IMR-90 (cell line): Measurements from ENCODE around the gene MNAT1. TPM values are rescaled to one million over a fixed set of nuclear protein-coding genes. Genes with fewer than 3 reads are reported as not detected.

ENCODE experiments used
- ATAC-seq: fragments of 200-7000 bp; cut with Tn5 transposase; 2 replicates; pipeline ENCODE4 v1.9.1; 2020; ENCODE audit warnings: low read depth, mild to moderate bottlenecking, moderate library complexity
- BruUV-seq: library from RNA; stranded (reverse); fragments of 400-500 nt; replicated peaks from 2 replicates; lab custom pipeline; 2021; lab: Mats Ljungman, UMichigan
- CTCF ChIA-PET: fragments of 300-600 bp; formaldehyde crosslinking; extraction: SDS; loops from one replicate; lab custom pipeline; 2021; ENCODE audit warnings: antibody characterized with exemption; lab: Yijun Ruan, JAX
- POLR2A ChIA-PET: fragments of 300-600 bp; sonication (Branson Sonifier 250); formaldehyde crosslinking; loops from one replicate; lab custom pipeline; 2022; ENCODE audit warnings: antibody characterized with exemption; ENCODE audit not compliant: unreplicated experiment; lab: Charles Lee
- DNase-seq: peaks from one replicate; pipeline ENCODE4 v3.0.0; 2013
- H2AFZ ChIP-seq: replicated peaks from 2 replicates; pipeline ENCODE3; 2013; ENCODE audit warnings: low read length, mild to moderate bottlenecking; ENCODE audit not compliant: poor library complexity
- H2AK5ac ChIP-seq: 2 replicates; pipeline ENCODE4 v1.6.1; 2013; ENCODE audit warnings: low read depth, low read length, inconsistent platforms
- H2AK9ac ChIP-seq: replicated peaks from 2 replicates; pipeline ENCODE3; 2013; ENCODE audit warnings: mild to moderate bottlenecking, low read depth, low read length, moderate library complexity; ENCODE audit not compliant: poor library complexity
- H2BK120ac ChIP-seq: 2 replicates; pipeline ENCODE4 v1.6.1; 2013; ENCODE audit warnings: low read depth, low read length, inconsistent platforms
- H2BK15ac ChIP-seq: 3 replicates; pipeline ENCODE4 v1.6.1; 2013; ENCODE audit warnings: low read depth, low read length, inconsistent platforms
- H2BK20ac ChIP-seq: 2 replicates; pipeline ENCODE4 v1.6.1; 2013; ENCODE audit warnings: low read depth, mild to moderate bottlenecking, inconsistent platforms, low read length, moderate library complexity
- H2BK5ac ChIP-seq: 2 replicates; pipeline ENCODE4 v1.6.1; 2013; ENCODE audit warnings: mild to moderate bottlenecking, low read depth, low read length, inconsistent platforms; ENCODE audit not compliant: poor library complexity, severe bottlenecking
- H3K14ac ChIP-seq: replicated peaks from 2 replicates; pipeline ENCODE4 v1.6.1; 2013; ENCODE audit warnings: low read depth, low read length, inconsistent platforms
- H3K18ac ChIP-seq: 2 replicates; pipeline ENCODE4 v1.6.1; 2013; ENCODE audit warnings: low read depth, low read length, control low read depth
- H3K23ac ChIP-seq: 2 replicates; pipeline ENCODE4 v1.6.1; 2013; ENCODE audit warnings: low read depth, low read length, inconsistent platforms
- H3K27ac ChIP-seq: 2 replicates; pipeline ENCODE4 v1.5.1; 2013; ENCODE audit warnings: mild to moderate bottlenecking, control low read depth, low read length; ENCODE audit not compliant: insufficient read depth
- H3K27me3 ChIP-seq: 2 replicates; pipeline ENCODE4 v1.6.1; 2013; ENCODE audit warnings: low read length; ENCODE audit not compliant: control insufficient read depth, insufficient read depth
- H3K36me3 ChIP-seq: 2 replicates; pipeline ENCODE4 v1.6.1; 2013; ENCODE audit warnings: low read length, mixed read lengths; ENCODE audit not compliant: control insufficient read depth, insufficient read depth
- H3K4ac ChIP-seq: 2 replicates; pipeline ENCODE4 v1.6.1; 2013; ENCODE audit warnings: low read depth, low read length, inconsistent platforms
- H3K4me1 ChIP-seq: 2 replicates; pipeline ENCODE4 v1.6.1; 2013; ENCODE audit warnings: low read length, mixed read lengths; ENCODE audit not compliant: control insufficient read depth, insufficient read depth
- H3K4me2 ChIP-seq: 2 replicates; pipeline ENCODE4 v1.6.1; 2013; ENCODE audit warnings: low read depth, mild to moderate bottlenecking, control low read depth, low read length, moderate library complexity
- H3K4me3 ChIP-seq: 2 replicates; pipeline ENCODE4 v1.5.1; 2013; ENCODE audit warnings: low read depth, mild to moderate bottlenecking, control low read depth, low read length, moderate library complexity; ENCODE audit not compliant: insufficient read depth
- H3K56ac ChIP-seq: 2 replicates; pipeline ENCODE4 v1.6.1; 2013; ENCODE audit warnings: low read length, inconsistent platforms; ENCODE audit not compliant: insufficient read depth; ENCODE audit errors: extremely low read depth
- H3K79me1 ChIP-seq, 2 experiments: 2 replicates each; pipeline ENCODE4 v1.6.1; 2013; ENCODE audit warnings: low read length in 2 of 2, inconsistent platforms in 1 of 2, low read depth in 1 of 2
- H3K9ac ChIP-seq: 2 replicates; pipeline ENCODE4 v1.6.1; 2013; ENCODE audit warnings: low read depth, low read length, control low read depth
- H3K9me1 ChIP-seq: 2 replicates; pipeline ENCODE4 v1.6.1; 2013; ENCODE audit warnings: low read length, inconsistent platforms; ENCODE audit not compliant: insufficient read depth
- H3K9me3 ChIP-seq: 2 replicates; pipeline ENCODE4 v1.6.1; 2013; ENCODE audit warnings: low read length; ENCODE audit not compliant: control insufficient read depth, insufficient read depth
- H4K20me1 ChIP-seq: 2 replicates; pipeline ENCODE4 v1.6.1; 2013; ENCODE audit warnings: low read length, inconsistent platforms; ENCODE audit not compliant: insufficient read depth
- H4K5ac ChIP-seq: 2 replicates; pipeline ENCODE4 v1.6.1; 2013; ENCODE audit warnings: mild to moderate bottlenecking, low read depth, low read length, control low read depth
- H4K8ac ChIP-seq, 2 experiments: 2 replicates each; pipeline ENCODE4 v1.6.1; 2013; ENCODE audit warnings: low read depth in 2 of 2, low read length in 2 of 2, control low read depth in 1 of 2, inconsistent platforms in 1 of 2
- H4K91ac ChIP-seq: 2 replicates; pipeline ENCODE4 v1.6.1; 2013; ENCODE audit warnings: low read depth, low read length, inconsistent platforms; ENCODE audit not compliant: insufficient read depth
- BHLHE40 ChIP-seq: fragments of 150-350 bp; IDR thresholded peaks from 2 replicates; pipeline ENCODE4 v1.6.1; 2016; ENCODE audit warnings: mild to moderate bottlenecking, low read depth, low read length
- CEBPB ChIP-seq: IDR thresholded peaks from 2 replicates; pipeline ENCODE4 v1.6.1; 2012; ENCODE audit warnings: low read depth, low read length, improper control_type of control experiment
- FOS ChIP-seq: fragments of 150-350 bp; IDR thresholded peaks from 2 replicates; pipeline ENCODE4 v1.6.1; 2016; ENCODE audit warnings: low read depth, low read length
- MAFK ChIP-seq: IDR thresholded peaks from 2 replicates; pipeline ENCODE4 v1.6.1; 2012; ENCODE audit warnings: low read depth, low read length, improper control_type of control experiment
- MAZ ChIP-seq: IDR thresholded peaks from 2 replicates; pipeline ENCODE4 v1.6.1; 2012; ENCODE audit warnings: low read depth, mild to moderate bottlenecking, low read length, improper control_type of control experiment, moderate library complexity, borderline replicate concordance
- MXI1 ChIP-seq: IDR thresholded peaks from 2 replicates; pipeline ENCODE4 v1.6.1; 2012; ENCODE audit warnings: low read depth, mild to moderate bottlenecking, low read length, moderate library complexity, borderline replicate concordance
- NFE2L2 ChIP-seq: fragments of 150-350 bp; IDR thresholded peaks from 2 replicates; pipeline ENCODE4 v1.6.1; 2016; ENCODE audit warnings: low read depth, mild to moderate bottlenecking, low read length
- POLR2A ChIP-seq: IDR thresholded peaks from 2 replicates; pipeline ENCODE4 v1.6.1; 2012; ENCODE audit warnings: mild to moderate bottlenecking, low read depth, low read length
- RAD21 ChIP-seq: IDR thresholded peaks from 2 replicates; pipeline ENCODE4 v1.6.1; 2012; ENCODE audit warnings: low read length, improper control_type of control experiment
- RFX5 ChIP-seq: IDR thresholded peaks from 2 replicates; pipeline ENCODE4 v1.8.0; 2012; ENCODE audit warnings: low read depth, mild to moderate bottlenecking, low read length, moderate library complexity
- SMC3 ChIP-seq: fragments of 150-350 bp; IDR thresholded peaks from 2 replicates; pipeline ENCODE4 v1.6.1; 2016; ENCODE audit warnings: low read depth, mild to moderate bottlenecking, antibody characterized with exemption, low read length, moderate library complexity
- WGBS, 2 experiments: methylation state at CpG; one replicate each; pipeline versions ENCODE4 v1.1.5 to v1.1.7; 2013; ENCODE audit warnings: missing lambda C conversion rate in 2 of 2; ENCODE audit not compliant: insufficient read length in 1 of 2; ENCODE audit errors: extremely low coverage in 2 of 2; 5-methylcytosine and 5-hydroxymethylcytosine counted together
- dilution Hi-C: fragments of 300-500 bp; cut with HindIII; formaldehyde crosslinking; loops from one replicate; pipeline ENCODE4 v1.14.3; 2018; ENCODE audit warnings: low sequenced_read_pairs; ENCODE audit not compliant: unreplicated experiment
- in situ Hi-C: fragments of 300-500 bp; cut with MboI; formaldehyde crosslinking; loops from 3 replicates; pipeline ENCODE4 v1.14.3; 2019; ENCODE audit warnings: low sequenced_read_pairs, inconsistent platforms, mixed read lengths
- intact Hi-C: fragments of 100-400 bp; cut with micrococcal nuclease; formaldehyde crosslinking; loops from 2 replicates; pipeline ENCODE4 v1.10.0; 2022
- polyA plus RNA-seq, 3 experiments: library from polyadenylated mRNA; depleted of rRNA; stranded (reverse); fragments of >200 nt; gene quantifications; 2 replicates each; pipeline ENCODE4 v1.2.3, GENCODE V29; 2012; ENCODE audit warnings: low replicate concordance in 1 of 3
- total RNA-seq: library from RNA; depleted of rRNA; stranded (reverse); fragments of >200 nt; gene quantifications from 2 replicates; pipeline ENCODE4 v1.2.3, GENCODE V29; 2012
- TF ChIP-seq, protein P1 (sequence below): fragments of 150-350 bp; IDR thresholded peaks from 2 replicates; pipeline ENCODE4 v1.6.1; 2017; ENCODE audit warnings: mild to moderate bottlenecking, antibody characterized with exemption, low read length, low read depth

Gene MNAT1
- total and polyA plus RNA-seq, 2 of the 4 experiments (the other 2 are of a cell fraction) = 48.2 to 53.0 TPM

DNA sequence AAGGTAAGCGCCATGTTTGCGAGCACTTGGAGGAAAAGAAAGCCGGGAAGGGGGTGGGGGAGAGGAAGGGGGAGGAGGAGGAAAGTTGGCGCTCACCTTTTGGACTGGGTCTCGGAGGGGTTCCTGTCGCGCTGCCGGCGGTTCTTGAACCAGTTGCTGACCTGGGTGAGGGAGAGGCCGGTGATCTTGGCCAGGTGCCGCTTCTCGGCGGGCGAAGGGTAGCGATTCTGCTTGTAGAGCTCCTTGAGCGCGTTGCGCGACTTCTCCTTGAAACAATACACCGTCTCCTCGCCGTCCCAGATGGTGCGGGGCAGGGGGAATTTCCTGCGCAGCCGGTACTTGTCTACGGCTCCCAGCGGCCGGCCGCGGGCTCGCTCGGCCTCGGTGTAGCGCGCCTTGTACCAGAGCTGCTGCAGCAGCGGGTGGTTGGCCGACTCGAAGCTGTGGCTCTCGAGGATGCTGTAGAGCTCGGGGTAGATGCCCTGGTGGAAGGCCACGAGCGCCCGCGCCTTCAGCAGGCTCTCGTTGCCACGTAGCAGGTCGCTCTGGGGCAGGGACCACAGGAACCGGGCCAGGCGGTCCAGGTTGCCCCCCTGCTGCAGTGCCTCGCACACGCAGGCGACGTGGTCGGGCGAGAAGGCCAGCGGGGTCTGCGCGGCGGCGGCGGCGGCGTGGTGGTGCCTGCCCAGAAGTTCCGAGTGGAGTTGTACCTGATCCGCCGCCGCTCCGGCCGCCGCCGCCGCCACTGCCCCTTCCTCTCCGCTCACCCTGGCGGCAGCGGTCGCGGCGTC lies 11.2 kb upstream of the MNAT1 start:
- Histone ChIP-seq H3K79me1 (peaks cover 17 to 37% of the 10 kb centered on the region in 2 experiments; a peak in 3 of 4 replicates), H4K20me1 (peaks cover 35% of the 10 kb centered on the region; the same call in 1 of the 2 replicates), H2BK20ac (no peak overlapping the region), H3K18ac (peak overlapping the region; percentile 98), H3K27ac (peak overlapping the region; percentile 78), H3K27me3 (no peaks in the 10 kb centered on the region), H3K36me3 (peaks cover 13% of the 10 kb centered on the region), H3K9me1 (peaks cover 9% of the 10 kb centered on the region), H2AK9ac (peak overlapping the region; percentile 97), H3K4me1 (peaks cover 10% of the 10 kb centered on the region), H4K5ac (peak overlapping the region; percentile 93), H4K91ac (peak overlapping the region; percentile 85), H4K8ac (peak overlapping the region; percentile 21 to 86; a peak in 2 of 4 replicates), H3K9ac (peak overlapping the region; percentile 80), H2BK15ac (no peak overlapping the region), H2BK120ac (peak overlapping the region; percentile 63), H2AFZ (peak overlapping the region; percentile 90), H3K4me2 (peak overlapping the region; percentile 75), H3K4ac (peak overlapping the region; percentile 87), H3K4me3 (peak overlapping the region; percentile 71), H3K14ac (peak overlapping the region; percentile 94), H3K9me3 (no peaks in the 10 kb centered on the region), H3K56ac (peak overlapping the region; percentile 88), H2AK5ac (peak overlapping the region; percentile 69), H2BK5ac (peak overlapping the region; percentile 97), H3K23ac (peak overlapping the region; percentile 85)
- POLR2A ChIA-PET = no interaction called here
- 1% methylated on average over 15 of the region's 78 CpGs; no CpG with 5 or more reads in 1 of the 2 experiments for WGBS, 2 experiments
- TF ChIP-seq RFX5 (no peak), FOS (no peak), NFE2L2 (no peak), BHLHE40 (no peak), CEBPB (no peak), POLR2A (no peak; the same call in 1 of the 2 replicates), RAD21 (no peak), MAFK (no peak), MXI1 (no peak), SMC3 (no peak), MAZ (no peak)
- TF ChIP-seq, protein P1, sequence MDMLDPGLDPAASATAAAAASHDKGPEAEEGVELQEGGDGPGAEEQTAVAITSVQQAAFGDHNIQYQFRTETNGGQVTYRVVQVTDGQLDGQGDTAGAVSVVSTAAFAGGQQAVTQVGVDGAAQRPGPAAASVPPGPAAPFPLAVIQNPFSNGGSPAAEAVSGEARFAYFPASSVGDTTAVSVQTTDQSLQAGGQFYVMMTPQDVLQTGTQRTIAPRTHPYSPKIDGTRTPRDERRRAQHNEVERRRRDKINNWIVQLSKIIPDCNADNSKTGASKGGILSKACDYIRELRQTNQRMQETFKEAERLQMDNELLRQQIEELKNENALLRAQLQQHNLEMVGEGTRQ = no peak
- ATAC-seq (peak; percentile 9), DNase-seq (peak; percentile 62)
- in situ Hi-C loops (loop anchor here (5.0 kb wide), 2 partner anchors 86 to 259 kb away; partner anchors contain the start of genes SLC38A6 and TRMT5), dilution Hi-C loops (no loop called here), intact Hi-C loops (loop anchor here (5.0 kb wide), 1 partner anchor 379 kb away; no protein-coding TSS in a partner anchor)
- CTCF ChIA-PET = interaction anchor here (0.7 to 1.6 kb wide), 3 partner anchors 10 to 242 kb away, joined by 3 read pairs; no protein-coding TSS in a partner anchor
- no TSS peak for BruUV-seq
